ENCODE measurements around the gene MLF2. TPM values are rescaled to one million over a fixed set of nuclear protein-coding genes. Genes with fewer than 3 reads are reported as not detected.

Gene MLF2
- total and polyA plus RNA-seq, 2 of the 13 experiments (the other 11 are each of a cell fraction or from before 2014, with no cell fraction given) = 88.1 to 167 TPM

GRCh38 chr12:6723607-6724408, 29.1 kb downstream of the MLF2 start, which contains the start of gene COPS7A (continued):
- TF ChIP-seq NR2F6 (IDR thresholded peaks at IDR 0.05) = 0 out of 2 replicates have a peak, but pooled peaks have one; percentile 25
- TF ChIP-seq NR2F6 (CRISPR knock-in tag; IDR thresholded peaks at IDR 0.05) = peak; percentile 54; the same call in 1 of the 2 replicates
- peak; percentile 100 for TF ChIP-seq TFAP4 (IDR thresholded peaks at IDR 0.05; ENCODE audit: borderline replicate concordance, low read depth)
- no peak; the same call in 1 of the 2 replicates for TF ChIP-seq ZNF691 (CRISPR knock-in tag; IDR thresholded peaks at IDR 0.05; ENCODE audit: borderline replicate concordance, low read depth)
- peak; percentile 55; the same call in 1 of the 2 replicates for TF ChIP-seq ZC3H13 (CRISPR knock-in tag; IDR thresholded peaks at IDR 0.05)
- TF ChIP-seq ZBTB49 (CRISPR knock-in tag; IDR thresholded peaks at IDR 0.05; ENCODE audit: borderline replicate concordance) = 0 out of 2 replicates have a peak, but pooled peaks have one; percentile 30
- TF ChIP-seq PRDM15 (CRISPR knock-in tag; IDR thresholded peaks at IDR 0.05) = no peak
- peak; percentile 88; the same call in 1 of the 2 replicates for TF ChIP-seq HOXA5 (CRISPR knock-in tag; IDR thresholded peaks at IDR 0.05)
- TF ChIP-seq TGIF2 (CRISPR knock-in tag; IDR thresholded peaks at IDR 0.05) = 0 out of 2 replicates have a peak, but pooled peaks have one; percentile 63
- TF ChIP-seq SIN3B (IDR thresholded peaks at IDR 0.05; ENCODE audit: low read length) = no peak
- no peak for TF ChIP-seq RBM22 (optimal IDR thresholded peaks at IDR 0.05; ENCODE audit: low read length)
- TF ChIP-seq E2F2 (CRISPR knock-in tag; IDR thresholded peaks at IDR 0.05; ENCODE audit: borderline replicate concordance) = no peak
- peak; percentile 87 for TF ChIP-seq ZNF430 (CRISPR knock-in tag; IDR thresholded peaks at IDR 0.05)
- peak; percentile 82 for TF ChIP-seq ZNF710 (CRISPR knock-in tag; IDR thresholded peaks at IDR 0.05; ENCODE audit: borderline replicate concordance)
